NCI-H526 (cell line): ENCODE results near the gene RTP2.
"Not testable (repeated sequence)": the region's sequence is repeated elsewhere in the genome, so short reads cannot be mapped to it uniquely, and the experiment has no call there.

Experiments
- DNase-seq, 2 experiments: peaks; one replicate each; lab custom pipeline; 2025; lab: John Stamatoyannopoulos, UW

RTP2 gene

GRCh38 chr3:187713504-187713903 lies 11.1 kb upstream of the RTP2 start:
- DNase-seq, result peak in 1 of 2 experiments; percentile 6

GRCh38 chr3:187709155-187709554 lies 6.8 kb upstream of the RTP2 start:
- DNase-seq, result peak in 1 of 2 experiments; percentile 7

GRCh38 chr3:187708696-187709095 lies 6.3 kb upstream of the RTP2 start:
- no peak for DNase-seq

GRCh38 chr3:187706971-187707370 lies 4.6 kb upstream of the RTP2 start:
- no peak for DNase-seq

- no peak for DNase-seq
Observed at GRCh38 chr3:187705164-187705563, 2.8 kb upstream of the RTP2 start.

- DNase-seq, result no peak
Observed at GRCh38 chr3:187700249-187700648, 2.1 kb downstream of the RTP2 start.

- no peak for DNase-seq
Observed at GRCh38 chr3:187698499-187699399, 3.6 kb downstream of the RTP2 start.

GRCh38 chr3:187696021-187696420 lies 6.3 kb downstream of the RTP2 start:
- DNase-seq, result no peak

GRCh38 chr3:187695449-187695848 lies 6.9 kb downstream of the RTP2 start:
- DNase-seq, result no peak

GRCh38 chr3:187694801-187695200 lies 7.6 kb downstream of the RTP2 start:
- no peak for DNase-seq

GRCh38 chr3:187693431-187693830 lies 8.9 kb downstream of the RTP2 start:
- no peak for DNase-seq

- no peak for DNase-seq
Observed at GRCh38 chr3:187689984-187690383, 12.4 kb downstream of the RTP2 start.

- DNase-seq, result no peak
Observed at GRCh38 chr3:187686621-187687273, 15.6 kb downstream of the RTP2 start.

- no peak for DNase-seq
Observed at GRCh38 chr3:187685948-187686347, 16.4 kb downstream of the RTP2 start.

- DNase-seq, result no peak
Observed at GRCh38 chr3:187684880-187685279, 17.5 kb downstream of the RTP2 start.

GRCh38 chr3:187684444-187684843 lies 17.9 kb downstream of the RTP2 start:
- no peak for DNase-seq

GRCh38 chr3:187681756-187682155 lies 20.6 kb downstream of the RTP2 start:
- DNase-seq, result not testable (repeated sequence)

GRCh38 chr3:187679638-187680396 lies 22.5 kb downstream of the RTP2 start:
- DNase-seq, result peak; percentile 48 to 82

GRCh38 chr3:187678726-187679268 lies 23.6 kb downstream of the RTP2 start:
- DNase-seq, result peak in 1 of 2 experiments; percentile 75

- DNase-seq, result no peak
Observed at GRCh38 chr3:187677604-187678003, 24.8 kb downstream of the RTP2 start.

- no peak for DNase-seq
Observed at GRCh38 chr3:187673012-187673411, 29.3 kb downstream of the RTP2 start.
